Lower leg skin (tissue), 4 donors: ENCODE results near the gene LALBA. TPM values are rescaled to one million over a fixed set of nuclear protein-coding genes. Genes with fewer than 3 reads are reported as not detected.

Source experiments
- DNase-seq, 2 donors: peaks; one replicate each; pipeline ENCODE4 v3.0.0-alpha.2; 2019; ENCODE audit warnings: low spot score in 2 of 2
- H3K4me3 ChIP-seq: fragments of 200-600 bp; sonication (generic); 2 replicates; pipeline ENCODE4 v1.5.1; 2017; ENCODE audit warnings: mild to moderate bottlenecking, low read depth; ENCODE audit not compliant: poor library complexity, severe bottlenecking
- POLR2A ChIP-seq, 2 donors: fragments of 450-650 bp; IDR thresholded peaks; one replicate each; pipeline ENCODE4 v1.6.1; 2016 to 2017; ENCODE audit warnings: antibody characterized with exemption in 2 of 2, mild to moderate bottlenecking in 1 of 2, moderate library complexity in 1 of 2
- WGBS, 2 donors: methylation state at CpG; one replicate each; pipeline ENCODE4 v1.1.5; 2018; 5-methylcytosine and 5-hydroxymethylcytosine counted together
- intact Hi-C: fragments of 100-400 bp; cut with DNase I; formaldehyde crosslinking; loops from one replicate; pipeline ENCODE4 v1.15.0; 2023; ENCODE audit warnings: low total_unique reads
- total RNA-seq, 4 donors: library from RNA; depleted of rRNA; stranded (reverse); fragments of >200 nt; gene quantifications; one replicate each; pipeline ENCODE4 v1.1.0, GENCODE V29; 2016
- TF ChIP-seq, protein P1 (sequence below), 3 donors: fragments of 450-650 bp; IDR thresholded peaks; one replicate each; pipeline ENCODE4 v1.5.1; 2016; ENCODE audit warnings: antibody characterized with exemption in 3 of 3, mild to moderate bottlenecking in 3 of 3, moderate library complexity in 2 of 3

LALBA gene
- total RNA-seq, 4 donors from 2014 or later = not detected

DNA sequence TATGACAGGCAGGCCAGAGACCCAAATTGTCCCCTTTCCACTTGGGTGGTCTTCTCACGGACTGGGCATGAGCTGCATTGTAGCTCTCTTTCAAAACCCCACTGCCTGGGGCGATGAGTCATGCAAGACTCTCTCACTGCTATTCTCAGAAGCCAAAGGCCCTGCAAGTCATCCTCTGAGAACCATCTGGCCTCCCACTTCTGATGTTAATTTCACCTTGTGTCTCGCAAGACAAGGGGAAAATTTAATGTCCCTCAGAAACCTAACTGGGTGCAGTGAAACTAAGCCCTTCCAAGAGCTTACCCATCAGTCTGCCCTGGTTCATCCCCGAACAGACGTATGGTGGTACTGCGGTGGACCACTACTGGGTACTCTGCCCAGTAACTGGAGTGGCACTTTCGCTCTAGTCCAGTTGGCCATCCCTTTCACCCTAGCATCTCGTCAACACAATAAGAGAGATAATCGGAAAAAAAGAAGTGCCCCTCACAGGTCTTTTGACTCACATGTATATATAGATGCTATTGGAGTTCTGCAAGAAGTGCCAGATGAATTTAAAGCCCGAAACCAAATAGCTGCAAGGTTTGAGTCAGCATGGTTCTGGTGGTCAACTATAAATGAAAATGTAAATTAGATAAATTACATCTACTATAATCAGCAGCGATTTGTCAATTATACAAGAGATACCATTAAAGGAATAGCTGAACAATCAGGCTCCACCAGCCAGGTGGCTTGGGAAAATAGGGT, 31.3 kb upstream of the LALBA start:
- 81% methylated on average over 11 of the region's 11 CpGs for WGBS, 2 donors
- TF ChIP-seq, protein P1, sequence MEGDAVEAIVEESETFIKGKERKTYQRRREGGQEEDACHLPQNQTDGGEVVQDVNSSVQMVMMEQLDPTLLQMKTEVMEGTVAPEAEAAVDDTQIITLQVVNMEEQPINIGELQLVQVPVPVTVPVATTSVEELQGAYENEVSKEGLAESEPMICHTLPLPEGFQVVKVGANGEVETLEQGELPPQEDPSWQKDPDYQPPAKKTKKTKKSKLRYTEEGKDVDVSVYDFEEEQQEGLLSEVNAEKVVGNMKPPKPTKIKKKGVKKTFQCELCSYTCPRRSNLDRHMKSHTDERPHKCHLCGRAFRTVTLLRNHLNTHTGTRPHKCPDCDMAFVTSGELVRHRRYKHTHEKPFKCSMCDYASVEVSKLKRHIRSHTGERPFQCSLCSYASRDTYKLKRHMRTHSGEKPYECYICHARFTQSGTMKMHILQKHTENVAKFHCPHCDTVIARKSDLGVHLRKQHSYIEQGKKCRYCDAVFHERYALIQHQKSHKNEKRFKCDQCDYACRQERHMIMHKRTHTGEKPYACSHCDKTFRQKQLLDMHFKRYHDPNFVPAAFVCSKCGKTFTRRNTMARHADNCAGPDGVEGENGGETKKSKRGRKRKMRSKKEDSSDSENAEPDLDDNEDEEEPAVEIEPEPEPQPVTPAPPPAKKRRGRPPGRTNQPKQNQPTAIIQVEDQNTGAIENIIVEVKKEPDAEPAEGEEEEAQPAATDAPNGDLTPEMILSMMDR (IDR thresholded peaks at IDR 0.05) = no peak
- no peak for TF ChIP-seq POLR2A (IDR thresholded peaks at IDR 0.05)
- H3K4me3 ChIP-seq = no peak overlapping the region
- intact Hi-C loops = no loop called here
- no peak for DNase-seq

- intact Hi-C loops = no loop called here
- TF ChIP-seq, protein P1 (IDR thresholded peaks at IDR 0.05) = no peak
- no peak for TF ChIP-seq POLR2A (IDR thresholded peaks at IDR 0.05)
- no peak overlapping the region for H3K4me3 ChIP-seq
- WGBS, 2 donors = 70 to 72% methylated on average over 2 of the region's 2 CpGs
- DNase-seq = no peak
These were observed 30.7 kb upstream of the LALBA start for GRCh38 chr12:48600552-48600951.

DNA sequence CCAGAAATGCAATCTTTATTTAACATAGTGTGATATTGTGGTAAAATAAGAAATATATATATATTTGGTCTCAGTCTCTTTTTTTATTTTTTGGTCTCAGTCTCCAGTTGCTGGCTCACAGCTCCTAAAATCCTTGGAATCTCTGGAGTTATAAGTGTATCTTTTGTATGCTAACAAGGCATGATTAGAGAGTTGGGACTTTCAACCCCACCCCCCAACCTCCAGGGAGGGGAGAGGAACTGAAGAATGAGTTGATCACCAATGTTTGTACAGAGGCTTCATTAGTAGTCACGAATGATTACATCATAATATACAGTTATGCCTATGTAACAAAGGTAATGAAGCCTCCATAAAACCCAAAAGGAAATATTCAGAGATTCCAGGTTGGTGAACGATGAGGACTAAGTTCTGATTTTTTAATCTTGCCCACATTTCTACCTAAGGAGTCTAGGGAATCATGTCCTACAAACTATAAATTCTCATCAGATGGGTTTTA, 22.8 kb upstream of the LALBA start:
- 62 to 66% methylated on average over 2 of the region's 2 CpGs for WGBS, 2 donors
- DNase-seq = no peak
- no peak overlapping the region for H3K4me3 ChIP-seq
- intact Hi-C loops = no loop called here
- TF ChIP-seq POLR2A (IDR thresholded peaks at IDR 0.05) = no peak
- TF ChIP-seq, protein P1 (IDR thresholded peaks at IDR 0.05) = no peak

DNA sequence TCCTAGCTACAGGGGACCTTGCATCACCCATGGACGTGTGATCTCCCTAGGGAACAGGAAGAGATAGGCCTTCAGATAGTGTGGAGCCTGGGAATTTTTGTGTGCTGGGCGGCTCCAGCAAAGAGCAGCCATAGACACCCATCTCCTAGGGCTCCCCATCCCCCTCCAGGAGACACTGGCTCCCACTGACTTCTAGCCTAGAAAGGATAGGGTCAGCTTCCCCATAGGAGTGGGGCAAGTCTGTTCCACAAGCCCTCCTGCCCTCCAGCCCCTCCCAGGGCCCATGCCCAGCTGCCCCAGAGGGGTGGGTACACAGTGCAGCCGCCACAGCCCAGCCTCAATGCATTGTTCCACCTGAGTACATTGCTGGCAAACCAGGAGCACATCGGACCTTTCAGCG, 16.5 kb upstream of the LALBA start:
- no peak overlapping the region for H3K4me3 ChIP-seq
- DNase-seq = no peak
- intact Hi-C loops = no loop called here
- WGBS, 2 donors = 82 to 92% methylated on average over 3 to 5 of the region's 5 CpGs
- TF ChIP-seq POLR2A (IDR thresholded peaks at IDR 0.05) = no peak
- TF ChIP-seq, protein P1 (IDR thresholded peaks at IDR 0.05) = no peak

DNA sequence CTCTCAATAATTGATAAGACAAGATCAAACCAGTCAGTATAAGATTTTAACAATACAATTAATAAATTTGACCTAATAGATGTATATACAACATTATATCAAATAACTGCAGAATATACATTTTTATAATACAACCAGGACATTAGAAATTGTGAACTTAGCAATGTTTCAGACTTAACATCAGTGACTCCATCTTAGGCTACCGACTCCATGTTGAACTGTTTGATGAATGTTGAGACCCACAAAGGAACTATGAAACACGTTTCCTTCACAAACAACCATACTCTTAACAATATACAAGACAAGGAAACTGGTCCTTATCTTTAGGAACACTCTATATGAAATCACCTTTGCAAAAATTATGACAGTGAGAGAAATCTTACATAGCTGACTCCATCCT, 13.9 kb upstream of the LALBA start:
- WGBS, 2 donors = 47 to 48% methylated on average over 2 of the region's 2 CpGs
- no peak overlapping the region for H3K4me3 ChIP-seq
- TF ChIP-seq POLR2A (IDR thresholded peaks at IDR 0.05) = no peak
- TF ChIP-seq, protein P1 (IDR thresholded peaks at IDR 0.05) = no peak
- DNase-seq = no peak
- intact Hi-C loops = no loop called here
